Retinal pigment epithelial cell (primary cell): ENCODE results near the gene PDLIM5.

Experiments
- DNase-seq: peaks from one replicate; pipeline ENCODE4 v3.0.0-alpha.2; 2010; ENCODE audit warnings: low read depth
- H3K4me3 ChIP-seq: 2 replicates; pipeline ENCODE4 v1.5.1; 2011; ENCODE audit warnings: mild to moderate bottlenecking, low read length, control low read depth, moderate library complexity
- CTCF ChIP-seq: conservative IDR thresholded peaks from 2 replicates; pipeline ENCODE4 v1.5.1; 2011; ENCODE audit warnings: low read depth, low read length, control low read depth, inconsistent platforms

PDLIM5 gene

GRCh38 chr4:94426783-94427182 is 25.0 kb upstream of the PDLIM5 start:
- H3K4me3 ChIP-seq = no peak overlapping the region
- TF ChIP-seq CTCF = no peak
- no peak for DNase-seq

DNA sequence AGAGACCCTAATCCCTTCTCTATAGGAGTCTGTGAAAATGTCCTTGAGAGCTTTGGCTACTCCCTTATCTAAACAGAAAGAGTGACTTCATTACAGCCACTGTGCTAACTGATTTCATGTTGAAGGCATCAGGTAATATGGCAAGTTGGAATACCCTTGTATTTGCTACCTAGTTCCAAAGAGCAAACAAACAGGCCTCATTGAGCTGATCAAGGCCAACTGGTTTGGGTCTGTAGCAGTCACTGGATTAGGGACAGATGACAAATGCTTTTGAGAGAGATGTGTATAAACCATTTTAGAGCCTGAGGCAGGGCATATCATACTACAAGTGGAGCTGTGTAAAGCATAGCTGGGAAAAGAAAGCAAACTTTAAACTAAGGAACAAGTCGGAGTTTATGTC is 22.9 kb upstream of the PDLIM5 start:
- TF ChIP-seq CTCF = no peak
- DNase-seq = no peak
- no peak overlapping the region for H3K4me3 ChIP-seq

GRCh38 chr4:94430406-94430805 is 21.3 kb upstream of the PDLIM5 start:
- no peak for DNase-seq
- no peak overlapping the region for H3K4me3 ChIP-seq
- TF ChIP-seq CTCF = no peak

GRCh38 chr4:94431388-94431787 is 20.4 kb upstream of the PDLIM5 start:
- no peak for TF ChIP-seq CTCF
- DNase-seq = no peak
- no peak overlapping the region for H3K4me3 ChIP-seq

DNA sequence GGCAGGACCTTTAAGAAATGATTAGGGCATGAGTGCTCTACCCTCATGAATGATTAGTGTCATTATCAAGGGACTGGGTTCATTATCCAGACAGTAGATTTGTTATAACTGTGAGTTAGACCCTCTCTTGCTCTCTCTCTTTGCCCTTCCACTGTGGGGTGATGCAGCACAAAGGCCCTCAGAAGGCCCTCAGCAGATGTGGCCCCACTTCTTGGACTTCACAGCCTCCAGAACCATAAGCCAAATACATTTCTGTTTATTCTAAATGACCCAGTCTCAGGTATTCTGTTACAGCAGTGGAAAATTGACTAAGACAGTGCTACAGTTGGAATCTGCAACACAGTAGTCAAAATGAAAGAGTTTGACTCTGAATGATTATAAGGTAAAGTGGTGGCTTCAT is 17.2 kb upstream of the PDLIM5 start:
- no peak overlapping the region for H3K4me3 ChIP-seq
- TF ChIP-seq CTCF = no peak
- no peak for DNase-seq

DNA sequence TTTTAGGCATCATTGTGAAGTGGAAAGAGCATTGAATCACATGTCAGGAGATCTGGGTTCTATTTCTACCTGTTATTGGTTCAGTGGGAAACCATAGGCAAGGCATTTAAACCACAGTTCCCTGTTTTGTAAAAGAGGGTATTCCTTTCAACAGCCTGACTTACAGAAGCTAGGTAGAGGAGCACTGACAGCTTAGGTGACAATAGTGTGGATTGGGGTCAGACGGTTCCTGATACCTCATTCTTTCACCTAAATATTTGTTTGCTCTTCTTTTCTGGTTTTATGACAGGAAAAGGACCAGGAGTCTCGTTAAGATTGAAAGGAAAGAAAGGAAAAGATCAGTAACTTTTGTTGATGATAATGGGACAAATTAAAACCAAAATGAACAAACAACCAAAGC is 15.9 kb upstream of the PDLIM5 start:
- H3K4me3 ChIP-seq = no peak overlapping the region
- no peak for TF ChIP-seq CTCF
- DNase-seq = no peak

DNA sequence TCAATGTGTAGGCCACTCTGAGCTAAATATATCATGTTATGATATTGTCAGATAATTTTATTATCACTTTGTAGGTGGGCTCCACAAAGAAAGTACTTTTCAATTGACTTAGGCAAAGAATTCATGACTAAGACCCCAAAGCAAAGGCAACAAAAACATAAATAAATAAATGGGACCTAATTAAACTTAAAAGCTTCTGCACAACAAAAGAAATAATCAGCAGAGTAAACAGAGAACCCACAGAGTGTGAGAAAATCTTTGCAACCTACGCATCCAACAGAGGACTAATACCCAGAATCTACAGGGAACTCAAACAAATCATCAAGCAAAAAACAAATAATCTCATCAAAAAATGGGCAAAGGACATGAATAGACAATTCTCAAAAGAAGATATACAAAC is 15.2 kb upstream of the PDLIM5 start:
- DNase-seq = no peak
- no peak for TF ChIP-seq CTCF
- no peak overlapping the region for H3K4me3 ChIP-seq
